GM12878 (cell line): Measurements from ENCODE around the gene NOP56.

ENCODE experiments used
- BHLHE40 ChIP-seq, 2 experiments: fragments of 450-650 bp in 1 of 2; IDR thresholded peaks; 2 replicates each; pipeline ENCODE4 v1.6.1; 2011 to 2017; ENCODE audit warnings: low read depth in 2 of 2, borderline replicate concordance in 1 of 2, improper control_type of control experiment in 1 of 2, low read length in 1 of 2, mild to moderate bottlenecking in 1 of 2
- BRCA1 ChIP-seq: IDR thresholded peaks from 2 replicates; pipeline ENCODE4 v1.6.1; 2011; ENCODE audit warnings: low read depth, low read length, improper control_type of control experiment
- EED ChIP-seq: sonication (generic); IDR thresholded peaks from 2 replicates; pipeline ENCODE4 v1.6.1; 2016; ENCODE audit warnings: antibody characterized with exemption, low read depth
- FOS ChIP-seq: IDR thresholded peaks from 3 replicates; pipeline ENCODE4 v1.6.1; 2011; ENCODE audit warnings: borderline replicate concordance; ENCODE audit not compliant: insufficient read length; ENCODE audit errors: extremely low read depth
- STAT3 ChIP-seq: IDR thresholded peaks from 2 replicates; pipeline ENCODE4 v1.6.1; 2011; ENCODE audit warnings: low read depth, low read length, improper control_type of control experiment
- TF ChIP-seq, protein P1 (sequence below), 3 experiments: IDR thresholded peaks in 2 of 3; conservative IDR thresholded peaks in 1 of 3; 2 replicates each; pipeline ENCODE4 v1.5.1; 2011; ENCODE audit warnings: low read depth in 3 of 3, low read length in 3 of 3, mild to moderate bottlenecking in 3 of 3, control low read depth in 2 of 3, moderate library complexity in 2 of 3, inconsistent platforms in 1 of 3, mixed read lengths in 1 of 3; ENCODE audit not compliant: control insufficient read depth in 2 of 3, insufficient read depth in 1 of 3; ENCODE audit errors: extremely low read depth in 1 of 3

DNA sequence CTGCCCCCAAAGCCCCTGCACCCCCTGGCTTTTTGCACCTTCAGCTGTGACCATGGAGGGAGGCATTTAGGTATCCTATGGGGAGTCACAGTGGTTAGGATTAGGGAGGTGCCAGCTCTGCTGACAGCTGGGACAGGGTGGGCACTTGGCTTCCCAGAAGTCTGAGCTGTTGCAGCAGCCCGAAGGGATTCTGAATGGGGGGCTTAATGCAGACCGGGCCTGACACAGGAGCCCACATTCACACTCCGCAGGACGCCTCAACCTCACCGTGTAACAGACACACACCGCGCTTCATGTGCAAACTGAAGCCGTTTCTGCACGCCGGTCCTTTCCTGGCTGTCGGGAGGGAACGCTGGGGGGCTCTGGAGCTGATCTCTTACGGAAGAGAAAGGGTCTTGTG lies 42.1 kb downstream of the NOP56 start:
- TF ChIP-seq FOS (no peak), BRCA1 (no peak), EED (no peak), BHLHE40 (IDR thresholded peaks at IDR 0.05; ENCODE audit: borderline replicate concordance in 1 of 2, low read depth in 2 of 2, low read length in 1 of 2) (no peak), STAT3 (no peak)
- TF ChIP-seq, protein P1, sequence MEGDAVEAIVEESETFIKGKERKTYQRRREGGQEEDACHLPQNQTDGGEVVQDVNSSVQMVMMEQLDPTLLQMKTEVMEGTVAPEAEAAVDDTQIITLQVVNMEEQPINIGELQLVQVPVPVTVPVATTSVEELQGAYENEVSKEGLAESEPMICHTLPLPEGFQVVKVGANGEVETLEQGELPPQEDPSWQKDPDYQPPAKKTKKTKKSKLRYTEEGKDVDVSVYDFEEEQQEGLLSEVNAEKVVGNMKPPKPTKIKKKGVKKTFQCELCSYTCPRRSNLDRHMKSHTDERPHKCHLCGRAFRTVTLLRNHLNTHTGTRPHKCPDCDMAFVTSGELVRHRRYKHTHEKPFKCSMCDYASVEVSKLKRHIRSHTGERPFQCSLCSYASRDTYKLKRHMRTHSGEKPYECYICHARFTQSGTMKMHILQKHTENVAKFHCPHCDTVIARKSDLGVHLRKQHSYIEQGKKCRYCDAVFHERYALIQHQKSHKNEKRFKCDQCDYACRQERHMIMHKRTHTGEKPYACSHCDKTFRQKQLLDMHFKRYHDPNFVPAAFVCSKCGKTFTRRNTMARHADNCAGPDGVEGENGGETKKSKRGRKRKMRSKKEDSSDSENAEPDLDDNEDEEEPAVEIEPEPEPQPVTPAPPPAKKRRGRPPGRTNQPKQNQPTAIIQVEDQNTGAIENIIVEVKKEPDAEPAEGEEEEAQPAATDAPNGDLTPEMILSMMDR (IDR thresholded peaks at IDR 0.05 in 2 of 3, conservative IDR thresholded peaks at IDR 0.05 in 1 of 3; ENCODE audit: control insufficient read depth in 2 of 3, extremely low read depth in 1 of 3, insufficient read depth in 1 of 3, low read depth in 3 of 3, low read length in 3 of 3) = no peak
